ENCODE data around the gene TRA2B.

DNA sequence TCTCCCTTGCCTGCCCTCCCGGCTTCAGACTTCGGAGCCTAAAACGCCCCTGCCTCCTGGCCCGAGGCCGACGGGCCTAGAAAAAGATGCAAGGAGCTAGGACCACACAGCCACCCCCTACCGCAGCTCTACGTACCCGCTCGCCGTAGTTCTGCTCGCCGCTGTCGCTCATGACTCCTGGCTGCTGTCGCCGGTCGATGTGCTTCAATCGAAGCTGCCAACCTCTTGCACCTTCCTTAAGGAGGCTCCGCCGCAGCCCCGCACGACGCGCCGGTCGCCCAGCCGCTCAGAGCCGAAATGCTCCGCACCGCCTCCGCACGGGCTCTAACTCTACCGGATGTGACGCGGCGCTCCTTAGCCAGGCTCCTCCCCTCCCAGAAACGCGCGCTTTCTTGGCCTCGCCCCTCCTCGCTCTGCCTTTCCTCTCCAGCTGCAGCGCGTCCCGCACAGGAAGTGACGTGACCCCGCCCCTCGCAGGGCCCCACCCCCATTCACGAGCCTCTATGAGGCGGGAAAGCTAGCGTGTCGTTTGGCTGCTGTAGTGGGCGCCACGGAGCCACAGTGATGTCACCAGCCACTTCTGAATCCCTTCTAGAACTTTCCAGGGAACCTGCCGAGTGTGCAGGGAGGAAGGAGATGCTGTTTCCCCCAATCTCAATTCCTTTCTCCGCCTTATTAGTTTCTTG lies at the start of gene TRA2B:
- TF ChIP-seq, protein P1, sequence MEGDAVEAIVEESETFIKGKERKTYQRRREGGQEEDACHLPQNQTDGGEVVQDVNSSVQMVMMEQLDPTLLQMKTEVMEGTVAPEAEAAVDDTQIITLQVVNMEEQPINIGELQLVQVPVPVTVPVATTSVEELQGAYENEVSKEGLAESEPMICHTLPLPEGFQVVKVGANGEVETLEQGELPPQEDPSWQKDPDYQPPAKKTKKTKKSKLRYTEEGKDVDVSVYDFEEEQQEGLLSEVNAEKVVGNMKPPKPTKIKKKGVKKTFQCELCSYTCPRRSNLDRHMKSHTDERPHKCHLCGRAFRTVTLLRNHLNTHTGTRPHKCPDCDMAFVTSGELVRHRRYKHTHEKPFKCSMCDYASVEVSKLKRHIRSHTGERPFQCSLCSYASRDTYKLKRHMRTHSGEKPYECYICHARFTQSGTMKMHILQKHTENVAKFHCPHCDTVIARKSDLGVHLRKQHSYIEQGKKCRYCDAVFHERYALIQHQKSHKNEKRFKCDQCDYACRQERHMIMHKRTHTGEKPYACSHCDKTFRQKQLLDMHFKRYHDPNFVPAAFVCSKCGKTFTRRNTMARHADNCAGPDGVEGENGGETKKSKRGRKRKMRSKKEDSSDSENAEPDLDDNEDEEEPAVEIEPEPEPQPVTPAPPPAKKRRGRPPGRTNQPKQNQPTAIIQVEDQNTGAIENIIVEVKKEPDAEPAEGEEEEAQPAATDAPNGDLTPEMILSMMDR (IDR thresholded peaks at IDR 0.05; ENCODE audit: insufficient read depth, low read depth, low read length), result no peak
- TF ChIP-seq EZH2 (IDR thresholded peaks at IDR 0.05; ENCODE audit: insufficient read depth, low read length), result no peak

Data from astrocyte (in vitro differentiated cells and primary cell).